ENCODE measurements around the gene UNC80.

UNC80 gene

GRCh38 chr2:209845666-209846065, 74.0 kb downstream of the UNC80 start:
- no peak for TF ChIP-seq CTCF (IDR thresholded peaks at IDR 0.05)

- TF ChIP-seq CTCF (IDR thresholded peaks at IDR 0.05), result no peak
These were observed 93.2 kb downstream of the UNC80 start for GRCh38 chr2:209864716-209865295.

- no peak for TF ChIP-seq CTCF (IDR thresholded peaks at IDR 0.05)
These were observed 96.8 kb downstream of the UNC80 start for GRCh38 chr2:209868271-209868994.

GRCh38 chr2:209870067-209870466, 98.4 kb downstream of the UNC80 start:
- TF ChIP-seq CTCF (IDR thresholded peaks at IDR 0.05), result no peak

- no peak for TF ChIP-seq CTCF (IDR thresholded peaks at IDR 0.05)
These were observed 101.0 kb downstream of the UNC80 start for GRCh38 chr2:209872675-209873074.

- no peak for TF ChIP-seq CTCF (IDR thresholded peaks at IDR 0.05)
These were observed 103.6 kb downstream of the UNC80 start for GRCh38 chr2:209875270-209875669.

- TF ChIP-seq CTCF (IDR thresholded peaks at IDR 0.05), result no peak
These were observed 104.6 kb downstream of the UNC80 start for GRCh38 chr2:209876211-209876610.
